Loucy (cell line): ENCODE data around the gene GRIN2B.

ENCODE experiments used
- CTCF ChIP-seq: fragments of 200-600 bp; sonication (generic); conservative IDR thresholded peaks from 2 replicates; pipeline ENCODE4 v1.5.1; 2014; ENCODE audit warnings: mild to moderate bottlenecking, antibody characterized with exemption, low read length
- EZH2phosphoT487 ChIP-seq: fragments of 200-600 bp; IDR thresholded peaks from 2 replicates; pipeline ENCODE4 v1.6.1; 2018; ENCODE audit warnings: antibody characterized with exemption, mild to moderate bottlenecking, moderate library complexity, borderline replicate concordance

- no peak for TF ChIP-seq CTCF
- TF ChIP-seq EZH2phosphoT487, result no peak
These were observed 11.2 kb upstream of the GRIN2B start for GRCh38 chr12:13992585-13992984.
